HepG2 (cell line): Measurements from ENCODE around the gene CLDN20. TPM values are rescaled to one million over a fixed set of nuclear protein-coding genes. Genes with fewer than 3 reads are reported as not detected.

ENCODE experiments used
- ATF7 ChIP-seq, 2 experiments: fragments of 450-650 bp in 1 of 2; sonication (generic) in 1 of 2; formaldehyde crosslinking in 1 of 2; IDR thresholded peaks; 2 replicates each; pipeline versions ENCODE4 v1.4.0 to v1.6.1; 2016 to 2020; ENCODE audit warnings: antibody characterized with exemption in 1 of 2, mild to moderate bottlenecking in 1 of 2, missing genetic modification reagents in 1 of 2
- FIP1L1 ChIP-seq: fragments of 200-400 bp; formaldehyde crosslinking; IDR thresholded peaks from 2 replicates; pipeline ENCODE4 v1.6.1; 2018; ENCODE audit warnings: low read depth, mild to moderate bottlenecking, low read length, moderate library complexity, borderline replicate concordance; ENCODE audit not compliant: insufficient read depth
- HNRNPUL1 ChIP-seq: fragments of 200-400 bp; formaldehyde crosslinking; IDR thresholded peaks from 2 replicates; pipeline ENCODE4 v1.6.1; 2017; ENCODE audit warnings: low read depth, mild to moderate bottlenecking, low read length, moderate library complexity
- IRF2 ChIP-seq: IDR thresholded peaks from 2 replicates; pipeline ENCODE4 v1.6.1; 2018; ENCODE audit warnings: missing genetic modification reagents, missing compliant biosample characterization
- POLR2AphosphoS2 ChIP-seq: IDR thresholded peaks from 2 replicates; pipeline ENCODE4 v1.6.1; 2011; ENCODE audit warnings: low read depth, low read length, improper control_type of control experiment
- PRPF4 ChIP-seq: fragments of 200-400 bp; formaldehyde crosslinking; IDR thresholded peaks from 2 replicates; pipeline ENCODE4 v1.6.1; 2016; ENCODE audit warnings: low read length, low read depth; ENCODE audit not compliant: poor library complexity, severe bottlenecking
- ZFP1 ChIP-seq: IDR thresholded peaks from 2 replicates; pipeline ENCODE4 v1.6.1; 2016
- ZMYM4 ChIP-seq: sonication (generic); formaldehyde crosslinking; IDR thresholded peaks from 2 replicates; pipeline ENCODE4 v1.8.1; 2023; ENCODE audit warnings: mild to moderate bottlenecking, missing genetic modification reagents
- ZNF563 ChIP-seq: sonication (generic); formaldehyde crosslinking; IDR thresholded peaks from 2 replicates; pipeline ENCODE4 v1.8.0; 2022; ENCODE audit warnings: mild to moderate bottlenecking, moderate library complexity, missing genetic modification reagents
- polyA plus RNA-seq, 8 experiments: library from polyadenylated mRNA; depleted of rRNA in 3 of 8; stranded (reverse) in 7 of 8; unstranded in 1 of 8; fragments of >200 nt; fragmentation: Illumina TruSeq in 4 of 8; extraction: Trizol in 4 of 8; gene quantifications; 2 replicates each; pipeline versions ENCODE4 v1.2.1 to v1.2.3, GENCODE V29; 2011 to 2016; ENCODE audit warnings: low read depth in 4 of 8, missing spikeins in 1 of 8, mixed read lengths in 1 of 8; ENCODE audit not compliant: insufficient read depth in 1 of 8
- total RNA-seq, 5 experiments: library from RNA; depleted of rRNA; stranded (reverse); fragments of >200 nt; fragmentation: Illumina TruSeq; extraction: Trizol; gene quantifications; 2 replicates each; pipeline ENCODE4 v1.2.3, GENCODE V29; 2016; ENCODE audit warnings: low read depth in 1 of 5
- TF ChIP-seq, protein P1 (sequence below): sonication (generic); formaldehyde crosslinking; IDR thresholded peaks from 2 replicates; pipeline ENCODE4 v1.8.1; 2022; ENCODE audit warnings: low read depth, mild to moderate bottlenecking, missing genetic modification reagents
- TF ChIP-seq, protein P2 (sequence below): sonication (generic); formaldehyde crosslinking; IDR thresholded peaks from 2 replicates; pipeline ENCODE4 v1.4.0; 2020; ENCODE audit warnings: missing genetic modification reagents, borderline replicate concordance
- TF ChIP-seq, protein P3 (sequence below): sonication (generic); formaldehyde crosslinking; IDR thresholded peaks from 2 replicates; pipeline ENCODE4 v1.5.0; 2020; ENCODE audit warnings: missing genetic modification reagents
- TF ChIP-seq, protein P4 (sequence below): sonication (generic); formaldehyde crosslinking; IDR thresholded peaks from 2 replicates; pipeline ENCODE4 v1.8.0; 2022; ENCODE audit warnings: low read depth, missing genetic modification reagents
- TF ChIP-seq, protein P5 (sequence below): sonication (generic); formaldehyde crosslinking; IDR thresholded peaks from 2 replicates; pipeline ENCODE4 v1.4.0; 2020; ENCODE audit warnings: missing genetic modification reagents
- TF ChIP-seq, protein P6 (sequence below): sonication (generic); formaldehyde crosslinking; IDR thresholded peaks from 2 replicates; pipeline ENCODE4 v1.8.0; 2022; ENCODE audit warnings: missing genetic modification reagents, mild to moderate bottlenecking, inconsistent platforms, borderline replicate concordance

Gene CLDN20
- total and polyA plus RNA-seq, 2 of the 13 experiments (the other 11 are each of a cell fraction or from before 2014, with no cell fraction given) = not detected

DNA sequence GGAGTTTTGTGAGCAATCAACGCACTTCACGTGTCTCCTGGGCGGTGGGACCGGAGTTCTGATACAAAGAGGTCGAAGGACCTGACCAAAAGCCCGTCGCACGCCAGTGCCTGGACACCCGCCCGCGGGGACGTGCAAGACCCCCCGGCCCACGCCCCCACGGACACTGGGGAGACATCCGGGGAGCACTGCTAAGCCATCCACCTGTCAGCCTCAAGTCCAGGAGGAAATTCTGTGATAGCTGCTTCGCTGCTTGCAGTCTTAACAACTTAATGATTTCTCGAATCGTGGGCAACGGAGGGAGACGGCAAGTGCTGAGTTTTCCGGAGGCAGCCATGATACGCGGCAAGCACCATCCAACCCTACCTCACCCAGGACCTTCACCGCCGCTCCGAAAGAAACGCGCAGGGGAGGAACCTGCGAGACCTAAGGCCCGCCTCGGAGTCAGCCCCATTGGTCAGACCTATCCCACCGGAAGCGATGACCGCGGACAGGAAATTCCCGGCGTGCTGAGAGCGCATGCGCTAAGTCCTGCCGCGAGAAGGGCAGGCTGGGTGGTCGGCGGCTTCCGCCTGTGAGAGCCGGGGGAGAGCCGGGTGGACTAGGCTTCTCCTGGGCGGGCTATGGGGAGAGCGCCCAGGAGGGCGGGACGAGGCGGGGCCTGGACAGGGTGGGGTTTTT, 50.4 kb downstream of the CLDN20 start, which contains the start of gene TFB1M (continued):
- TF ChIP-seq, protein P1, sequence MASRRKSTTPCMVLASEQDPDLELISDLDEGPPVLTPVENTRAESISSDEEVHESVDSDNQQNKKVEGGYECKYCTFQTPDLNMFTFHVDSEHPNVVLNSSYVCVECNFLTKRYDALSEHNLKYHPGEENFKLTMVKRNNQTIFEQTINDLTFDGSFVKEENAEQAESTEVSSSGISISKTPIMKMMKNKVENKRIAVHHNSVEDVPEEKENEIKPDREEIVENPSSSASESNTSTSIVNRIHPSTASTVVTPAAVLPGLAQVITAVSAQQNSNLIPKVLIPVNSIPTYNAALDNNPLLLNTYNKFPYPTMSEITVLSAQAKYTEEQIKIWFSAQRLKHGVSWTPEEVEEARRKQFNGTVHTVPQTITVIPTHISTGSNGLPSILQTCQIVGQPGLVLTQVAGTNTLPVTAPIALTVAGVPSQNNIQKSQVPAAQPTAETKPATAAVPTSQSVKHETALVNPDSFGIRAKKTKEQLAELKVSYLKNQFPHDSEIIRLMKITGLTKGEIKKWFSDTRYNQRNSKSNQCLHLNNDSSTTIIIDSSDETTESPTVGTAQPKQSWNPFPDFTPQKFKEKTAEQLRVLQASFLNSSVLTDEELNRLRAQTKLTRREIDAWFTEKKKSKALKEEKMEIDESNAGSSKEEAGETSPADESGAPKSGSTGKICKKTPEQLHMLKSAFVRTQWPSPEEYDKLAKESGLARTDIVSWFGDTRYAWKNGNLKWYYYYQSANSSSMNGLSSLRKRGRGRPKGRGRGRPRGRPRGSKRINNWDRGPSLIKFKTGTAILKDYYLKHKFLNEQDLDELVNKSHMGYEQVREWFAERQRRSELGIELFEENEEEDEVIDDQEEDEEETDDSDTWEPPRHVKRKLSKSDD (CRISPR knock-in tag) = no peak
- TF ChIP-seq, protein P2, sequence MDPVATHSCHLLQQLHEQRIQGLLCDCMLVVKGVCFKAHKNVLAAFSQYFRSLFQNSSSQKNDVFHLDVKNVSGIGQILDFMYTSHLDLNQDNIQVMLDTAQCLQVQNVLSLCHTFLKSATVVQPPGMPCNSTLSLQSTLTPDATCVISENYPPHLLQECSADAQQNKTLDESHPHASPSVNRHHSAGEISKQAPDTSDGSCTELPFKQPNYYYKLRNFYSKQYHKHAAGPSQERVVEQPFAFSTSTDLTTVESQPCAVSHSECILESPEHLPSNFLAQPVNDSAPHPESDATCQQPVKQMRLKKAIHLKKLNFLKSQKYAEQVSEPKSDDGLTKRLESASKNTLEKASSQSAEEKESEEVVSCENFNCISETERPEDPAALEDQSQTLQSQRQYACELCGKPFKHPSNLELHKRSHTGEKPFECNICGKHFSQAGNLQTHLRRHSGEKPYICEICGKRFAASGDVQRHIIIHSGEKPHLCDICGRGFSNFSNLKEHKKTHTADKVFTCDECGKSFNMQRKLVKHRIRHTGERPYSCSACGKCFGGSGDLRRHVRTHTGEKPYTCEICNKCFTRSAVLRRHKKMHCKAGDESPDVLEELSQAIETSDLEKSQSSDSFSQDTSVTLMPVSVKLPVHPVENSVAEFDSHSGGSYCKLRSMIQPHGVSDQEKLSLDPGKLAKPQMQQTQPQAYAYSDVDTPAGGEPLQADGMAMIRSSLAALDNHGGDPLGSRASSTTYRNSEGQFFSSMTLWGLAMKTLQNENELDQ (CRISPR knock-in tag) = no peak
- TF ChIP-seq, protein P3, sequence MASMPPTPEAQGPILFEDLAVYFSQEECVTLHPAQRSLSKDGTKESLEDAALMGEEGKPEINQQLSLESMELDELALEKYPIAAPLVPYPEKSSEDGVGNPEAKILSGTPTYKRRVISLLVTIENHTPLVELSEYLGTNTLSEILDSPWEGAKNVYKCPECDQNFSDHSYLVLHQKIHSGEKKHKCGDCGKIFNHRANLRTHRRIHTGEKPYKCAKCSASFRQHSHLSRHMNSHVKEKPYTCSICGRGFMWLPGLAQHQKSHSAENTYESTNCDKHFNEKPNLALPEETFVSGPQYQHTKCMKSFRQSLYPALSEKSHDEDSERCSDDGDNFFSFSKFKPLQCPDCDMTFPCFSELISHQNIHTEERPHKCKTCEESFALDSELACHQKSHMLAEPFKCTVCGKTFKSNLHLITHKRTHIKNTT (CRISPR knock-in tag) = 0 out of 2 replicates have a peak, but pooled peaks have one; percentile 67
- TF ChIP-seq PRPF4 (no peak), FIP1L1 (0 out of 2 replicates have a peak, but pooled peaks have one; percentile 63), ATF7 (IDR thresholded peaks at IDR 0.05) (no peak), ATF7 (CRISPR knock-in tag; IDR thresholded peaks at IDR 0.05) (peak; percentile 88), HNRNPUL1 (no peak), POLR2AphosphoS2 (peak; percentile 89), ZFP1 (CRISPR knock-in tag) (peak; percentile 12; the same call in 1 of the 2 replicates), ZNF563 (peak; percentile 95), IRF2 (peak; percentile 33; the same call in 1 of the 2 replicates), ZMYM4 (peak; percentile 89; the same call in 1 of the 2 replicates)
- TF ChIP-seq, protein P4, sequence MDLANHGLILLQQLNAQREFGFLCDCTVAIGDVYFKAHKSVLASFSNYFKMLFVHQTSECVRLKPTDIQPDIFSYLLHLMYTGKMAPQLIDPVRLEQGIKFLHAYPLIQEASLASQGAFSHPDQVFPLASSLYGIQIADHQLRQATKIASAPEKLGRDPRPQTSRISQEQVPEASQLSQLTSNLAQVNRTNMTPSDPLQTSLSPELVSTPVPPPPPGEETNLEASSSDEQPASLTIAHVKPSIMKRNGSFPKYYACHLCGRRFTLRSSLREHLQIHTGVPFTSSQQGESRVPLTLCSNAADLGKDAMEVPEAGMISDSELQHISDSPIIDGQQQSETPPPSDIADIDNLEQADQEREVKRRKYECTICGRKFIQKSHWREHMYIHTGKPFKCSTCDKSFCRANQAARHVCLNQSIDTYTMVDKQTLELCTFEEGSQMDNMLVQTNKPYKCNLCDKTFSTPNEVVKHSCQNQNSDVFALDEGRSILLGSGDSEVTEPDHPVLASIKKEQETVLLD = peak; percentile 46; the same call in 1 of the 2 replicates
- TF ChIP-seq, protein P5, sequence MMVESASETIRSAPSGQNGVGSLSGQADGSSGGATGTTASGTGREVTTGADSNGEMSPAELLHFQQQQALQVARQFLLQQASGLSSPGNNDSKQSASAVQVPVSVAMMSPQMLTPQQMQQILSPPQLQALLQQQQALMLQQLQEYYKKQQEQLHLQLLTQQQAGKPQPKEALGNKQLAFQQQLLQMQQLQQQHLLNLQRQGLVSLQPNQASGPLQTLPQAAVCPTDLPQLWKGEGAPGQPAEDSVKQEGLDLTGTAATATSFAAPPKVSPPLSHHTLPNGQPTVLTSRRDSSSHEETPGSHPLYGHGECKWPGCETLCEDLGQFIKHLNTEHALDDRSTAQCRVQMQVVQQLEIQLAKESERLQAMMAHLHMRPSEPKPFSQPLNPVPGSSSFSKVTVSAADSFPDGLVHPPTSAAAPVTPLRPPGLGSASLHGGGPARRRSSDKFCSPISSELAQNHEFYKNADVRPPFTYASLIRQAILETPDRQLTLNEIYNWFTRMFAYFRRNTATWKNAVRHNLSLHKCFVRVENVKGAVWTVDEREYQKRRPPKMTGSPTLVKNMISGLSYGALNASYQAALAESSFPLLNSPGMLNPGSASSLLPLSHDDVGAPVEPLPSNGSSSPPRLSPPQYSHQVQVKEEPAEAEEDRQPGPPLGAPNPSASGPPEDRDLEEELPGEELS = peak; percentile 20; the same call in 1 of the 2 replicates
- TF ChIP-seq, protein P6, sequence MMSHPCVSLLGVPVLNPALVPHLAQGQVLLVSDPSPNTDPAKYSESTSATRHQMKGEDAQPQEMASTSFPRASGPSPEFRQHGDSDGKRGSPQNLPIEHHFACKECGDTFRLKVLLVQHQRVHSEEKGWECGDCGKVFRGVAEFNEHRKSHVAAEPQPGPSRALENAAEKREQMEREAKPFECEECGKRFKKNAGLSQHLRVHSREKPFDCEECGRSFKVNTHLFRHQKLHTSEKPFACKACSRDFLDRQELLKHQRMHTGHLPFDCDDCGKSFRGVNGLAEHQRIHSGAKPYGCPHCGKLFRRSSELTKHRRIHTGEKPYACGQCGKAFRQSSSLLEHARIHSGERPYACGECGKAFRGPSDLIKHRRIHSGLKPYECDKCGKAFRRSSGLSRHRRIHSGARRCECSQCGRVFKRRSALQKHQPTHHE = peak; percentile 75; the same call in 1 of the 2 replicates
